IgD-negative memory B cell (primary cell): ENCODE results near the gene CCL2. TPM values are rescaled to one million over a fixed set of nuclear protein-coding genes. Genes with fewer than 3 reads are reported as not detected.

Source experiments
- H3K27ac Mint-ChIP-seq, 3 donors: one replicate each; pipeline ENCODE4 v1.8.0; 2020 to 2022; ENCODE audit warnings: mild to moderate bottlenecking in 3 of 3, mixed read lengths in 3 of 3, moderate library complexity in 1 of 3
- H3K27me3 Mint-ChIP-seq: one replicate; pipeline ENCODE4 v1.8.0; 2021; ENCODE audit warnings: mixed read lengths
- H3K36me3 Mint-ChIP-seq: one replicate; pipeline ENCODE4 v1.8.0; 2020; ENCODE audit warnings: mild to moderate bottlenecking, mixed read lengths
- H3K4me1 Mint-ChIP-seq, 3 donors: one replicate each; pipeline ENCODE4 v1.8.0; 2020 to 2022; ENCODE audit warnings: mixed read lengths in 3 of 3, mild to moderate bottlenecking in 1 of 3
- H3K4me3 Mint-ChIP-seq, 4 donors: one replicate each; pipeline ENCODE4 v1.8.0; 2020 to 2022; ENCODE audit warnings: mild to moderate bottlenecking in 4 of 4, mixed read lengths in 4 of 4, moderate library complexity in 3 of 4
- H3K9me3 Mint-ChIP-seq, 3 donors: one replicate each; pipeline ENCODE4 v1.8.0; 2020 to 2021; ENCODE audit warnings: mixed read lengths in 3 of 3, mild to moderate bottlenecking in 1 of 3
- polyA plus RNA-seq: library from polyadenylated mRNA; unstranded; fragments of 300-500 nt; fragmentation: Illumina TruSeq; gene quantifications from one replicate; pipeline ENCODE4 v1.2.3, GENCODE V29; 2021

Gene CCL2
- polyA plus RNA-seq, 1 donor from 2014 or later = not detected

GRCh38 chr17:34269969-34270368 lies 14.9 kb downstream of the CCL2 start, which contains the start of gene CCL7:
TSS of gene CCL7 (plus strand) at chr17:34270221. CDS start at chr17:34270291, 70 bp downstream.
- Mint-ChIP-seq H3K27me3 (peaks cover 13% of the 10 kb centered on the region), H3K4me3 (no peak within 1 kb of the TSS), H3K4me1 (peaks cover 0 to 2% (median 0%) of the 10 kb centered on the region in 3 donors), H3K9me3 (no peaks in the 10 kb centered on the region), H3K36me3 (no peaks in the 10 kb centered on the region), H3K27ac (no peak within 1 kb of the TSS)

GRCh38 chr17:34275881-34276280 lies 20.8 kb downstream of the CCL2 start:
- no peak overlapping the region for H3K27ac Mint-ChIP-seq
- H3K27me3 Mint-ChIP-seq = peaks cover 14% of the 10 kb centered on the region
- no peak overlapping the region for H3K4me3 Mint-ChIP-seq
- H3K36me3 Mint-ChIP-seq = no peaks in the 10 kb centered on the region
- no peaks in the 10 kb centered on the region for H3K9me3 Mint-ChIP-seq
- peaks cover 0 to under 1% (median 0%) of the 10 kb centered on the region in 3 donors for H3K4me1 Mint-ChIP-seq

DNA sequence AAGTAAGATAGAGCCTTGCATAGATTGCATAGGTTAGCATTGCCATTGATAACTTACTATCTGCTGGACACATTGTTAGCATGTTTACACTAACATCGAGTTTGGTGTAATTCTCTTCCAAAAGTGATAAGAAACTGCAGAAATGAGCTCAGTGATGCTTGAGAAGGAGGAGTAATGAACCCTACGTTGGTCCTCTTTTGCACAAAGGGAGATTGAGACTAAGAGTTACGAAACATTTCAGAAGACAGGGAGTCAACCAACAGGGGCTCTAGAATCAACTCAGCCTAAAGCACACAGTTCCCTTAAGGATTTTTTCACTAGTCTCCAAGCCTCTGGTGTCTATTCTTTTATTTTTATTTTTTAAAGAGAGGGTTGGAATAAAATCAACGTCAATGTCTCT lies 21.7 kb downstream of the CCL2 start:
- H3K9me3 Mint-ChIP-seq = no peaks in the 10 kb centered on the region
- H3K36me3 Mint-ChIP-seq = no peaks in the 10 kb centered on the region
- no peak overlapping the region for H3K4me3 Mint-ChIP-seq
- no peaks in the 10 kb centered on the region for H3K4me1 Mint-ChIP-seq
- H3K27me3 Mint-ChIP-seq = peaks cover 14% of the 10 kb centered on the region
- no peak overlapping the region for H3K27ac Mint-ChIP-seq

GRCh38 chr17:34283571-34283970 lies 28.5 kb downstream of the CCL2 start:
- H3K36me3 Mint-ChIP-seq = no peaks in the 10 kb centered on the region
- no peak overlapping the region for H3K27ac Mint-ChIP-seq
- no peak overlapping the region for H3K4me3 Mint-ChIP-seq
- H3K9me3 Mint-ChIP-seq = peaks cover 0 to 1% (median 0%) of the 10 kb centered on the region in 3 donors
- H3K27me3 Mint-ChIP-seq = peaks cover 22% of the 10 kb centered on the region
- H3K4me1 Mint-ChIP-seq = no peaks in the 10 kb centered on the region

- Mint-ChIP-seq H3K9me3 (peaks cover 0 to 1% (median 0%) of the 10 kb centered on the region in 3 donors), H3K27ac (no peak within 1 kb of the TSS), H3K4me1 (no peaks in the 10 kb centered on the region), H3K36me3 (no peaks in the 10 kb centered on the region), H3K27me3 (peaks cover 16% of the 10 kb centered on the region), H3K4me3 (no peak within 1 kb of the TSS)
These were observed 30.3 kb downstream of the CCL2 start, which contains the start of gene CCL11 for GRCh38 chr17:34285286-34285792. TSS of gene CCL11 (plus strand) at chr17:34285742. CDS start at chr17:34285809, 67 bp downstream.

GRCh38 chr17:34287875-34288274 lies 32.8 kb downstream of the CCL2 start:
- no peaks in the 10 kb centered on the region for H3K36me3 Mint-ChIP-seq
- H3K4me1 Mint-ChIP-seq = no peaks in the 10 kb centered on the region
- no peak overlapping the region for H3K4me3 Mint-ChIP-seq
- H3K27me3 Mint-ChIP-seq = peaks cover 19% of the 10 kb centered on the region
- peaks cover 0 to 1% (median 0%) of the 10 kb centered on the region in 3 donors for H3K9me3 Mint-ChIP-seq
- no peak overlapping the region for H3K27ac Mint-ChIP-seq

- peaks cover 15% of the 10 kb centered on the region for H3K27me3 Mint-ChIP-seq
- H3K27ac Mint-ChIP-seq = no peak overlapping the region
- H3K4me3 Mint-ChIP-seq = no peak overlapping the region
- H3K36me3 Mint-ChIP-seq = no peaks in the 10 kb centered on the region
- peaks cover 0 to 1% (median 0%) of the 10 kb centered on the region in 3 donors for H3K9me3 Mint-ChIP-seq
- no peaks in the 10 kb centered on the region for H3K4me1 Mint-ChIP-seq
These were observed 35.5 kb downstream of the CCL2 start for GRCh38 chr17:34290586-34290985.

GRCh38 chr17:34291721-34292348 lies 36.8 kb downstream of the CCL2 start:
- H3K4me3 Mint-ChIP-seq = no peak overlapping the region
- H3K27ac Mint-ChIP-seq = no peak overlapping the region
- no peaks in the 10 kb centered on the region for H3K4me1 Mint-ChIP-seq
- peaks cover 0 to 1% (median 0%) of the 10 kb centered on the region in 3 donors for H3K9me3 Mint-ChIP-seq
- peaks cover 11% of the 10 kb centered on the region for H3K27me3 Mint-ChIP-seq
- no peaks in the 10 kb centered on the region for H3K36me3 Mint-ChIP-seq

- Mint-ChIP-seq H3K4me3 (no peak overlapping the region), H3K27me3 (peaks cover 20% of the 10 kb centered on the region), H3K36me3 (peaks cover 4% of the 10 kb centered on the region), H3K27ac (no peak overlapping the region), H3K9me3 (peaks cover 0 to 1% (median 0%) of the 10 kb centered on the region in 3 donors), H3K4me1 (peaks cover 3 to 6% (median 6%) of the 10 kb centered on the region in 3 donors)
These were observed 43.9 kb downstream of the CCL2 start for GRCh38 chr17:34299027-34299426.

DNA sequence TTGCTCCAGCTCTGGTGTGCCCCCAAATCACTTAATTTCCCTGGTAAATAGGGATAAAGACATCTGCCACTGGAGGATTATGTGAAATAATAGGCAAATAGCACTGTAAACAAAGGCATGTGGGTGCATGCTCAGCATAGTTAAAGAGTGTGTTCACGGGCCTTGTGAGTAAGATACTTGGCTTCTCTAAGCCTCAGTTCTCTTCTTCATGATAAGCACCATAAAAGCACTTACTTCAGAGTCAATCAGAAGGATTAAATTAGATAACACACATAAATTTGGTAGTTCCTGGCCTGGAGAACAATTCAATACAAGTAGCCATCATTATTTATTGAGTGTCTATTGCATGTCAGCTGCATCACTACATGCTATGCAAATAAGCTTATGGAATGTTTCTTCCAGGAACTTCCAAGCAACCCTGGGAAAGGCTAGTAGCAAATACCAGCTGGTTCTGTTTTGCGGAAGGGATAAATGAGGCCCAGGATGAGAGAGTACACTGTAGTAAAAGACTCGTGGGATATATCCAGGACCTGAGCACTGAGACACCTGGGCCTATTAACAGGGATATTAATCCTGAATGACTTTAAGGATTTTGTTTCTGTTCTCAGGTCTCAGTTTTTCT lies 45.0 kb downstream of the CCL2 start:
- H3K4me1 Mint-ChIP-seq = peaks cover 3 to 6% (median 6%) of the 10 kb centered on the region in 3 donors
- no peak overlapping the region for H3K4me3 Mint-ChIP-seq
- peaks cover 4% of the 10 kb centered on the region for H3K36me3 Mint-ChIP-seq
- H3K9me3 Mint-ChIP-seq = peaks cover 0 to 1% (median 0%) of the 10 kb centered on the region in 3 donors
- H3K27ac Mint-ChIP-seq = no peak overlapping the region
- H3K27me3 Mint-ChIP-seq = peaks cover 22% of the 10 kb centered on the region

- H3K4me3 Mint-ChIP-seq = no peak overlapping the region
- peaks cover 4% of the 10 kb centered on the region for H3K36me3 Mint-ChIP-seq
- H3K27me3 Mint-ChIP-seq = peaks cover 22% of the 10 kb centered on the region
- no peak overlapping the region for H3K27ac Mint-ChIP-seq
- peaks cover 0 to 1% (median 0%) of the 10 kb centered on the region in 3 donors for H3K9me3 Mint-ChIP-seq
- peaks cover 3 to 6% (median 6%) of the 10 kb centered on the region in 3 donors for H3K4me1 Mint-ChIP-seq
These were observed 45.7 kb downstream of the CCL2 start for GRCh38 chr17:34300652-34301370.

DNA sequence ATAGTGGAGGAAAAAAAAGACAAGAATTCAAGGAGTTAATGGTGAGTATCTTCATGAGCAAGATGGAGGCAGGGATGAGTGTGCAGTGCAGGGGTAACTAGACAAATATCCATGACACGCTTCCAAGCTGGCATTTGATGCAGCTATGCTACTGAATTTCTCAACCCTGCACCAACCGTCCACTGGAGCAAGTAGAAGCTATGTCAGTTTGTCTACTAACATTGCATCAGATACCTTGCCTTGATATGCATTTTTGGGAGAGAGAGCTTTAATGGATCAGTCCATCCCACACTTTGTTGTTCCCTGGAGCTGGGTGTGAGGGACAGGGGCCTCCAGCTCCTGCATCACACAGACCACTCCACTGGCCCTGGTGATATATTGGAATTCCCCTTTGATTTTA lies 46.9 kb downstream of the CCL2 start:
- Mint-ChIP-seq H3K36me3 (peaks cover 4% of the 10 kb centered on the region), H3K9me3 (peaks cover 0 to 1% (median 0%) of the 10 kb centered on the region in 3 donors), H3K4me3 (no peak overlapping the region), H3K27me3 (peaks cover 22% of the 10 kb centered on the region), H3K27ac (no peak overlapping the region), H3K4me1 (peaks cover 3 to 6% (median 6%) of the 10 kb centered on the region in 3 donors)

- Mint-ChIP-seq H3K9me3 (peaks cover 0 to 1% (median 0%) of the 10 kb centered on the region in 3 donors), H3K27me3 (peaks cover 22% of the 10 kb centered on the region), H3K4me1 (peaks cover 3 to 6% (median 6%) of the 10 kb centered on the region in 3 donors), H3K36me3 (peaks cover 4% of the 10 kb centered on the region), H3K27ac (no peak overlapping the region), H3K4me3 (no peak overlapping the region)
These were observed 47.6 kb downstream of the CCL2 start for GRCh38 chr17:34302636-34303035.

- Mint-ChIP-seq H3K27me3 (peaks cover 18% of the 10 kb centered on the region), H3K4me1 (peaks cover 3 to 6% (median 6%) of the 10 kb centered on the region in 3 donors), H3K27ac (no peak overlapping the region), H3K36me3 (peaks cover 4% of the 10 kb centered on the region), H3K4me3 (no peak overlapping the region), H3K9me3 (peaks cover 0 to 1% (median 0%) of the 10 kb centered on the region in 3 donors)
These were observed 48.5 kb downstream of the CCL2 start for GRCh38 chr17:34303606-34304005.

DNA sequence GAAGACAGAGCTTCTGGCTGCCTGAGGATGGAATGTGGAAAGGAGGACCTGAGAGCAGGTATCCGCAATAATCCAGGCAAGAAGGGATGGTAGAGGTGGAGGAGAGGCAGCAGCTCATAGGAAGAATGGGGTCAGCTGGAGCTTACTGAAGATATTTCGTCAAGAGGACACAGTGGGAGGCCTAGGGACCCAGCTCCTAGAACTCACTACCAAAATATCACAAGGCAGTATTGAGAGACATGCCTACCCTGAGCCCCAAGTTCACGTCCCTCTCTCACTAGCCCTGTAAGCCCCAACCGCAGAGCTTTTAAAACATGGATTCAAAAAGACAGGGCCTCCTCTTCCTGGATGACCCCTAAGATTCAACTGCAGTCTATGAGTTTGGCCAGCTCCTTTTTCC lies 50.0 kb downstream of the CCL2 start:
- no peak overlapping the region for H3K27ac Mint-ChIP-seq

More for the DNA sequence above, 50.0 kb downstream of the CCL2 start:
- peaks cover 4% of the 10 kb centered on the region for H3K36me3 Mint-ChIP-seq
- peaks cover 12% of the 10 kb centered on the region for H3K27me3 Mint-ChIP-seq
- H3K4me1 Mint-ChIP-seq = peaks cover 0 to under 1% (median 0%) of the 10 kb centered on the region in 3 donors
- no peak overlapping the region for H3K4me3 Mint-ChIP-seq
- no peaks in the 10 kb centered on the region for H3K9me3 Mint-ChIP-seq
